Measurements from ENCODE around the gene EAPP.
A peak's percentile ranks its signal among the peaks of the same experiment; 100 is the strongest.

- no peak for TF ChIP-seq RFX5 (IDR thresholded peaks at IDR 0.05; ENCODE audit: low read depth, low read length)
- TF ChIP-seq CTCF (IDR thresholded peaks at IDR 0.05 in 2 of 3, conservative IDR thresholded peaks at IDR 0.05 in 1 of 3; ENCODE audit: control insufficient read depth in 2 of 3, extremely low read depth in 1 of 3, insufficient read depth in 1 of 3, low read depth in 3 of 3, low read length in 3 of 3), result peak; percentile 49 to 68 (median 59); a peak in 5 of 6 replicates
- no peak for TF ChIP-seq BACH1 (IDR thresholded peaks at IDR 0.05; ENCODE audit: borderline replicate concordance)
- no peak for TF ChIP-seq SREBF1 (IDR thresholded peaks at IDR 0.05; ENCODE audit: low read length)
- TF ChIP-seq SMARCA5 (IDR thresholded peaks at IDR 0.05), result no peak
- no peak for TF ChIP-seq CHD1 (IDR thresholded peaks at IDR 0.05; ENCODE audit: low read depth, low read length)
- TF ChIP-seq CBX5 (IDR thresholded peaks at IDR 0.05; ENCODE audit: low read depth), result no peak
Observed at GRCh38 chr14:34498684-34499412, 40.7 kb downstream of the EAPP start.
